Liver (tissue), 3 donors: Measurements from ENCODE around the gene PLA2G2F.

Experiments used
- CTCF ChIP-seq: fragments of 150-350 bp; IDR thresholded peaks from 2 replicates; pipeline ENCODE4 v1.5.1; 2017; ENCODE audit warnings: improper control_type of control experiment, low read depth, low read length; ENCODE audit not compliant: missing input control
- FOXA1 ChIP-seq: IDR thresholded peaks from 2 replicates; pipeline ENCODE4 v1.6.1; 2016; ENCODE audit warnings: antibody characterized with exemption
- JUND ChIP-seq, 2 donors: IDR thresholded peaks; 2 replicates each; pipeline ENCODE4 v1.6.1; 2016; ENCODE audit warnings: antibody characterized with exemption in 2 of 2
- MAX ChIP-seq: IDR thresholded peaks from 2 replicates; pipeline ENCODE4 v1.6.1; 2016; ENCODE audit warnings: antibody characterized with exemption
- RAD21 ChIP-seq, 2 donors: IDR thresholded peaks; 2 replicates each; pipeline ENCODE4 v1.6.1; 2016; ENCODE audit warnings: antibody characterized with exemption in 2 of 2, mild to moderate bottlenecking in 2 of 2
- SP1 ChIP-seq: IDR thresholded peaks from 2 replicates; pipeline ENCODE4 v1.6.1; 2018; ENCODE audit warnings: antibody characterized with exemption, mild to moderate bottlenecking
- TAF1 ChIP-seq: conservative IDR thresholded peaks from 2 replicates; pipeline ENCODE4 v1.6.1; 2016; ENCODE audit warnings: antibody characterized with exemption, mild to moderate bottlenecking
- YY1 ChIP-seq: IDR thresholded peaks from 2 replicates; pipeline ENCODE4 v1.6.1; 2016; ENCODE audit warnings: antibody characterized with exemption, mild to moderate bottlenecking
- ZBTB33 ChIP-seq: IDR thresholded peaks from 2 replicates; pipeline ENCODE4 v1.6.1; 2016; ENCODE audit warnings: antibody characterized with exemption
- TF ChIP-seq, protein P1 (sequence below): IDR thresholded peaks from 2 replicates; pipeline ENCODE4 v1.6.1; 2016; ENCODE audit warnings: antibody characterized with exemption, mild to moderate bottlenecking
- donor health status: healthy.
- donor health status: healthy.

GRCh38 chr1:20093940-20094391 is 45.2 kb upstream of the PLA2G2F start:
- TF ChIP-seq TAF1 (no peak), CTCF (no peak), JUND (IDR thresholded peaks at IDR 0.05) (no peak), RAD21 (IDR thresholded peaks at IDR 0.05) (no peak), FOXA1 (no peak), MAX (no peak), ZBTB33 (no peak), YY1 (no peak), SP1 (no peak)
- TF ChIP-seq, protein P1, sequence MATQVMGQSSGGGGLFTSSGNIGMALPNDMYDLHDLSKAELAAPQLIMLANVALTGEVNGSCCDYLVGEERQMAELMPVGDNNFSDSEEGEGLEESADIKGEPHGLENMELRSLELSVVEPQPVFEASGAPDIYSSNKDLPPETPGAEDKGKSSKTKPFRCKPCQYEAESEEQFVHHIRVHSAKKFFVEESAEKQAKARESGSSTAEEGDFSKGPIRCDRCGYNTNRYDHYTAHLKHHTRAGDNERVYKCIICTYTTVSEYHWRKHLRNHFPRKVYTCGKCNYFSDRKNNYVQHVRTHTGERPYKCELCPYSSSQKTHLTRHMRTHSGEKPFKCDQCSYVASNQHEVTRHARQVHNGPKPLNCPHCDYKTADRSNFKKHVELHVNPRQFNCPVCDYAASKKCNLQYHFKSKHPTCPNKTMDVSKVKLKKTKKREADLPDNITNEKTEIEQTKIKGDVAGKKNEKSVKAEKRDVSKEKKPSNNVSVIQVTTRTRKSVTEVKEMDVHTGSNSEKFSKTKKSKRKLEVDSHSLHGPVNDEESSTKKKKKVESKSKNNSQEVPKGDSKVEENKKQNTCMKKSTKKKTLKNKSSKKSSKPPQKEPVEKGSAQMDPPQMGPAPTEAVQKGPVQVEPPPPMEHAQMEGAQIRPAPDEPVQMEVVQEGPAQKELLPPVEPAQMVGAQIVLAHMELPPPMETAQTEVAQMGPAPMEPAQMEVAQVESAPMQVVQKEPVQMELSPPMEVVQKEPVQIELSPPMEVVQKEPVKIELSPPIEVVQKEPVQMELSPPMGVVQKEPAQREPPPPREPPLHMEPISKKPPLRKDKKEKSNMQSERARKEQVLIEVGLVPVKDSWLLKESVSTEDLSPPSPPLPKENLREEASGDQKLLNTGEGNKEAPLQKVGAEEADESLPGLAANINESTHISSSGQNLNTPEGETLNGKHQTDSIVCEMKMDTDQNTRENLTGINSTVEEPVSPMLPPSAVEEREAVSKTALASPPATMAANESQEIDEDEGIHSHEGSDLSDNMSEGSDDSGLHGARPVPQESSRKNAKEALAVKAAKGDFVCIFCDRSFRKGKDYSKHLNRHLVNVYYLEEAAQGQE: no peak
